ENCODE data around the gene BAIAP2L2.

The BAIAP2L2 gene

DNA sequence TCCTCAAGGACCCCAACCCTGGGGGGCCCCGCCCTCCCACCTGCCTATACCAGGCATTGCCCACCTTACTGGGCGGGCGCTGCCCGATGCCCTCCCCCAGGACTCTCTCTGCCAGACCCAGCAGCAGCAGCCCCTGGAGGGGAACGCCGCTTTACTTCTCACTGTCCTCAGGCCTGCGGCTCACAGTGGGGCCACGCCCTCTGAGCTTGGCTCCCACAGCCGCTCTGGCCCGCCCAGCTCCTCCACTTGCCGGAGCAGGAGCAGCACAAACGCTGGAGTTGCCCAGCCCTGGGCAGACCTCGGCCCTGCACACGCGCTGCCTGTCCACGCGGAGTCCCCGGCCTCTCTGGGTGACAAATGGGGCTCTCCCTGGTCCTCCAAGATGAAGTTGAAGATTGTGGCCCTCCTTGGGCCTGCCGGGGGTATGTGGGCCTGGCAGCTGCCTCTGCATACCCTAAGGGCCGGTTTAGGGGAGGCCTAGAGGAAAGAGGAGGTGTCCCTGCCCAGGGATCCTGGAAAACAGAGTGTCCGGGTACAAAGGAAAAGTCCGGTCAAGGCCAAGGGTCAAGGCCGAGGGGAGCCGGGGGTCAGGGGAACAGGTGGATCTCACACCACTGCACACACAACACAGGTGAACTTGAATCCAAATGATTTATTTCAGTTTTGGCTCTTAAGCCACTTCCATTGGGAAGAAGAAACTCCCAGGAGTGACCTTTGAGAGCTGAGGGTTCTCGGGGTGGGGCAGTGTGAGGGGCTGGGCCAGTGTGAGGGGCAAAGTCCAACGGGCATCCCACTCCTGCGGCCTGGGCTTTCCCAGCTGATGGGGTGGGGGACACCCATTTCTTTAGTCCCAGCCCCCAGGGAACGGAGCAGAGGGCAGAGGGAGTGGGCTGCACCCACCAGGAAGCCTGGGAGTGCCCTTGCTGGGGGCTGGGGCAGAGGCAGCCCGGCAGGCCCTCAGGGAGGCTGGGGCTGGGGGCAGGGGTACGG lies 674 bp upstream of the BAIAP2L2 start:
- in situ Hi-C loops (cut with HindIII; ENCODE audit: low pct_unique_long_range_greater_than_20kb, low sequenced_read_pairs), result no loop called here
- no peak for TF ChIP-seq JUND (IDR thresholded peaks at IDR 0.05; ENCODE audit: low read depth)

DNA sequence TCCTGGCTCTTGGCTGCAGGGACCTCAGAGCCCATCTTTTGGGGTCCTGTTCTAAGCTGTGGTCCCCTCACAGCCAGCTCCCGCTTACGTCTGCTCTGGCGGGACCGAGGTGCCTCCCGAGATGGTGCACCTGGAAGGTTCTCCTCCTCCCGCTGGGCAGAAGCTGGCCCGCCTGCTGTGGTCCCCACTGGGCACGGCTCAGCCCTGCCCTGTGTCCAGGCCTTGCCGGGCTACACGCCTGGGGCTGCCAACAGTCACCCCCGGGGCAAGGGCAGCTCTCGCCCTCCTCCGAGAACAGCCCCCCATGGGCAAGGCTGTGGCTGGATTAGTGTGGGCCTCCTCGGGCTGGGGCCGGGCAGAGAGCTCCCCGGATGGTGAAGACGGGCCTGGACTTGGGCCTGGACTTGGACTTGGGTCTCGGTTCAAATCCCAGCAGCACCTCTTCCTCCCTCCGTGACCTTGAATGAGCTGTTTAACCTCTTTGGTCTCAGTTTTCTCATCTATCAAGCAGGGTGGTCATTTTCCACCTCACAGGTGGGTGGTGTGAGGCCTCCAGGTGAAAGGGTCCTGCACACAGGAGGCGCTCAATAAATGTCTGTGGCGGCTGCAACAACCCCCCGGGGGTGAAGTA lies 998 bp downstream of the BAIAP2L2 start:
- in situ Hi-C loops (cut with HindIII; ENCODE audit: low pct_unique_long_range_greater_than_20kb, low sequenced_read_pairs), result no loop called here
- TF ChIP-seq JUND (IDR thresholded peaks at IDR 0.05; ENCODE audit: low read depth), result no peak
- DNase-seq (ENCODE audit: low read depth in 1 of 2, low spot score in 1 of 2), result no peak

More for the DNA sequence above, 674 bp upstream of the BAIAP2L2 start:
- DNase-seq (ENCODE audit: low read depth in 1 of 2, low spot score in 1 of 2), result no peak

DNA sequence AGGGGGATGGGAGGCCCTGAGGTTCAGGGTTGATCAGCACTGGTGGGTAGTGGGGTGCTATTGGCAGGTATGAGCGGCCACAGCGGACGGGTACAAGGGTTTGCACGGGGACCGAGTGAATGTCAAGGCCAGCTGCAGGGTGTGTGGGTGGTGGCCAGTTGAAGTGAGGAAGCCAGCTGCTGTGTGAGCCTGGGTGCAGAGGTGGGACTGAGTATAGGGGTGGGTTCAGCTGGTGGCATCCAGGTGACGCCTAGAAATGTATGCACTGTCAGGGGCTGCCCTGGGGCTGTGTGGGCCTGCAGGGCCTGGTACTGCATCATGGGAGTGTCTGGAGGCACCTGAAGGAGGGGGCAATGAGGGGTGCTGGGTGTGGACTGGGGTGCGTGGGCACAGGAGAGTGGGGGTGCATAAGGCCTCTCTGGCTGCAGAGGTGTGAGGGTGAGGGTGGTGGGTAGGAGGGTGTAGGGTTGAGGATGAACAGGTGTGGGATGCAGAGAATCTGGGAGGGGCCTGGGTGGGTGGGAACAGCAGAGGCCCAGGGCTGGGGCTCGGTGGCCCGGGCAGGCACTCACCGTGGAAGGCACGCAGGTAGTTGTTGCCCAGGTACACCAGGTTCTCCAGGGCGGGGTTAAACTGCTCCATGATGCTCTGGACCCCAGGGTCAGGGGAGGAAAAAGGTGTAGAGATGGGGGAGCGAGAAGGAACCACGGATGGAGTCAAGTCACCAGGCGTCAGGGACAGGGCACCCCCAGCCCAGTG lies 1.7 kb downstream of the BAIAP2L2 start:
- in situ Hi-C loops (cut with HindIII; ENCODE audit: low pct_unique_long_range_greater_than_20kb, low sequenced_read_pairs), result no loop called here
- no peak for TF ChIP-seq JUND (IDR thresholded peaks at IDR 0.05; ENCODE audit: low read depth)
- no peak for DNase-seq (ENCODE audit: low read depth in 1 of 2, low spot score in 1 of 2)

DNA sequence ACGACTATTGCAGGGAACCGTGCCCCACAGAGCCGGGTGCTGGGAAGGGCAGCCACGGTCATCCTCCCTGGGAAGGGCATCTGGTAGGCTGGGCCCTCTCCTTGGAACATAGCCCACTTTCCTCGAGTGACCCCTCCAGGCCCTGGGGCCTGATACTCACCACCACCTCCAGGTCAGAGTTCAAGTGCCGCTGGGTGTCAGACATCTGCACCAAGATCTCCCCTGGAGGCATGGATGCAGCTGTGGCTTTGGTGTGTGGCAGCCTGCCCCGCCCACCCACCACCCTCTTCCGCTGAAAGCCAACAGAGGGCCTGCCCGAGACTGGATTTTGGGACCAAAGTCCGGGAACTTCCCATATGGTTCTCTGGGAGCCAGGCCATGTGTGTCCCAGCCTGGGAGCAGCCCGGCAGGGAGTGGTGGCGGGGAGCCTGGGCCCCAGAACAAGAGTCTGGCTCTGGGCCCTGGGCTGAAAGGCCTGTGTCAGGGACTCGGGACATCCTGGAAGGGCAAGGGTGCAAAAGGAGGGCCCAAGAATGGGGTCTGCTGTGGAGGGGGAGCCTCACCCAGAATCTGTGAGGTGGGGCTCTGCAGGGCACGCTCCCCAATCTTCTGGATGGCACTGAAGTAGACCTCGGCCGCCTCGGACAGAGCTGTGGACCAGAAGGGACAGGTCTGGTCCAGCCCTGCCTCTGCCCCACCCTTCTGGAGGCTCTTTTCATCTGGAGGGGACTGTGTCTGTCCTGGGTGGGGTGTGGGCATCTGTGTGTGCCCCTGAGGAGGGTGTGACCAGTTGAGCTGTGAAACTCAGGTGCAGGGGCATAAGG lies 2.6 kb downstream of the BAIAP2L2 start:
- DNase-seq (ENCODE audit: low read depth in 1 of 2, low spot score in 1 of 2), result no peak
- in situ Hi-C loops (cut with HindIII; ENCODE audit: low pct_unique_long_range_greater_than_20kb, low sequenced_read_pairs), result no loop called here
- no peak for TF ChIP-seq JUND (IDR thresholded peaks at IDR 0.05; ENCODE audit: low read depth)

DNA sequence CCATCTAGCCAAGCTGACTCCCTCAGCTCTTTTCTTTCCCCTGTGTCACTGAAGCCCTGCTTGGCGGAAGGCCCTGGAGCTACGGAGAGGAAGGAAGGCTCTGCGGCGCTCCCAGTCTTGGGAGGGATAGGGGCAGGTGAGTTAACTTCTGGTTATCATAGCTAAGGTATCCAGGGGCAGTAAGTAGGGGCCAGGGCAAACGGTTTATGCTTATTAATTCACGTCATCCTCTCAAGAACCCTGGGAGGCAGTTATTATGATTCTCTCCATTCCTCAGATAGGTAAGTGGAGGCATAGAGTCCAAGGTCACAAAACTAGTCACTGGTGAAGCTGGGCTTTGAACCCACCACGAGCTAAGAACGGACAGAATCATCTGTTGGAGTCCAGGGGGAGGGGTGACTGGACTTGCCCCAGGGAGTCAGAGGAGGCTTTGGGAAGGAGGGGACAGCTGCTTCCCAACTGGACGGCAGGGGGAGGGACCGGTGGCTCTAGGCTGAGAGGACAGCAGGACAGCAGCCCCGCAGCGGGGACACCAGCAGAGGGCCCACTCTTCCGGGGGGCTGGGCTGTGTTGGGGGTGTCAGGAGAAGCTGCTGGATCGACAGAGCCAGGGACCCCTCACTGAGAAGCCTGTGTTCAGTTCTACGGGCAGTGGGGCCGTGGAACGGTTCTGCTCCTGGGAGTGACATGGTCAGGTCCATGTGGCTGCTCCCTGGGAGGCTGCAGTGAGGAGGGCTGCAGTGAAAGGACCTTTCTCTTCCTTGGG lies 3.5 kb downstream of the BAIAP2L2 start:
- no peak for TF ChIP-seq JUND (IDR thresholded peaks at IDR 0.05; ENCODE audit: low read depth)
- DNase-seq (ENCODE audit: low read depth in 1 of 2, low spot score in 1 of 2), result no peak
- in situ Hi-C loops (cut with HindIII; ENCODE audit: low pct_unique_long_range_greater_than_20kb, low sequenced_read_pairs), result no loop called here

DNA sequence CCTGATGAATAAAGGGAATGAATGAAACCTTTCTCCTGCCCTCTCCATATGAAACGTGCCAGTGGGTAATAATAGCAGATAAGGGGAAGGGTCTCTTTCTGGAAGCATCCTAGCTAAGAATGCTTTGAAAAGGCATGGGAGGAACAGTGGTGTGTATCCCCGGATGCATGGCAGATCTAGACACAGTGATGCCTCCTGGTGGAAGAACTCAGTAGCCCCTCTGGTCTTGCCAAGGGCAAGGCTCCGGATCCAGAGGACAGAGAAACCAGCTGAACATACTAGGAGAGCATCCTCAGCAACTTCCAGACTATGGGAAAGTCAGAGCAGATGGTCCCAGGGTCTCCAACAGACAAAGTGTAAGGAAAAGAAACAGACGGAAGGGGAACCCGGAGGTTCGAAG lies 6.4 kb downstream of the BAIAP2L2 start:
- in situ Hi-C loops (cut with HindIII; ENCODE audit: low pct_unique_long_range_greater_than_20kb, low sequenced_read_pairs), result no loop called here
- no peak for DNase-seq (ENCODE audit: low read depth in 1 of 2, low spot score in 1 of 2)
- TF ChIP-seq JUND (IDR thresholded peaks at IDR 0.05; ENCODE audit: low read depth), result no peak

DNA sequence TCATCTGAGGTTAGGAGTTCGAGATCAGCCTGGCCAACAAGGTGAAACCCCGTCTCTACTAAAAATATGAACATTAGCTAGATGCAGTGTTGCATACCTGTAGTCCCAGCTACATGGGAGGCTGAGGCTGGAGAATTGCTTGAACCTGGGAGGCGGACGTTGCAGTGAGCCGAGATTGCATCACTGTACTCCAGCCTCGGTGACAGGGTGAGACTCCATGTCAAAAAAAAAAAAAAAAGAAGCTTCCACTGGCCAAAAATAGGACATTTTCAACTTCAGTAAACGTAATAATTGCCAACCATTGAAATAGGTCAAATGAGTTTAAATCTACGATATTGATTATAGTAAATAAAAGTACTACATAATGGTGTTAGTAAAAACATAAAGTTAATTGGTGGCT lies 6.8 kb downstream of the BAIAP2L2 start:
- no peak for DNase-seq (ENCODE audit: low read depth in 1 of 2, low spot score in 1 of 2)
- no peak for TF ChIP-seq JUND (IDR thresholded peaks at IDR 0.05; ENCODE audit: low read depth)
- in situ Hi-C loops (cut with HindIII; ENCODE audit: low pct_unique_long_range_greater_than_20kb, low sequenced_read_pairs), result no loop called here

DNA sequence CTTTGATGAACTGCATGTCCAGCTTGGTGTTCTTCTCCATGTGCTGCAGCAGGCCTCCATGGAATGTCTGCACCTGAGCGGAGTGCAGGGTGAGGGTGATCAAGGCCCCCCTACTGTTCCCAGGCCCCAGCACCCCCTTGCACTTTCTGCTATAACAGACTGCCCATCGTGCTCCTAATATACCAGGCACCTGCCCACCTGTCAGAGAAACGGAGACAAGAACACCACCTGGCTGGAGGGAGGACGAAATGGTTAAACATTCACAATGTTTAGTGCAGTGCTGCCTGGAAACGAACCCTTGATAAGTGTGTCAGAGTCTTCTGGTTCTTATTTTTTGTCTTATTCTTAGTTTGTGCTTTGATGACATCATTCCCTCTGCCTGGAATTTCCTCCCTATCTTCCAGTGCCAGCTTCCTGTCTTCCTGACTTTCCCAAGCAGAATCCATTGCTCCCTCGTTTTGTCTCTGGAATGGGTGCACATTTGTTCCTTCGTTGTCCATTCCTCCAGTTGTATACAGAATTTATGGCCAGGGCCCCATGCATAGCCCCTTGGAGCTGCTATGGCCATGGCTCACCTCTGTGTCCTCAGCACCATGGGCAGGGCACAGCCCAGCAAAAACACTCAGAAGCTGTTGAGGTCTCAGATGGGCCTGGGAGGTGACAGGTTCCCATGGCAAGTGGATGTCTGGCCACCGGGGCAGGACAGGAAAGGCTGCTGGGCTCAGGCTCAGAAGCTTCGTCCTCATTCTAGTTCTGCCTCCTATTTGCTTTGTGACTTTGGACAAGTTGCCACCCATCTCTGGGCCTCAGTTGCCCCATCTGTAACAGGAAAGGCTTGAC lies 11.9 kb downstream of the BAIAP2L2 start:
- no peak for TF ChIP-seq JUND (IDR thresholded peaks at IDR 0.05; ENCODE audit: low read depth)
- in situ Hi-C loops (cut with HindIII; ENCODE audit: low pct_unique_long_range_greater_than_20kb, low sequenced_read_pairs), result no loop called here
- no peak for DNase-seq (ENCODE audit: low read depth in 1 of 2, low spot score in 1 of 2)

DNA sequence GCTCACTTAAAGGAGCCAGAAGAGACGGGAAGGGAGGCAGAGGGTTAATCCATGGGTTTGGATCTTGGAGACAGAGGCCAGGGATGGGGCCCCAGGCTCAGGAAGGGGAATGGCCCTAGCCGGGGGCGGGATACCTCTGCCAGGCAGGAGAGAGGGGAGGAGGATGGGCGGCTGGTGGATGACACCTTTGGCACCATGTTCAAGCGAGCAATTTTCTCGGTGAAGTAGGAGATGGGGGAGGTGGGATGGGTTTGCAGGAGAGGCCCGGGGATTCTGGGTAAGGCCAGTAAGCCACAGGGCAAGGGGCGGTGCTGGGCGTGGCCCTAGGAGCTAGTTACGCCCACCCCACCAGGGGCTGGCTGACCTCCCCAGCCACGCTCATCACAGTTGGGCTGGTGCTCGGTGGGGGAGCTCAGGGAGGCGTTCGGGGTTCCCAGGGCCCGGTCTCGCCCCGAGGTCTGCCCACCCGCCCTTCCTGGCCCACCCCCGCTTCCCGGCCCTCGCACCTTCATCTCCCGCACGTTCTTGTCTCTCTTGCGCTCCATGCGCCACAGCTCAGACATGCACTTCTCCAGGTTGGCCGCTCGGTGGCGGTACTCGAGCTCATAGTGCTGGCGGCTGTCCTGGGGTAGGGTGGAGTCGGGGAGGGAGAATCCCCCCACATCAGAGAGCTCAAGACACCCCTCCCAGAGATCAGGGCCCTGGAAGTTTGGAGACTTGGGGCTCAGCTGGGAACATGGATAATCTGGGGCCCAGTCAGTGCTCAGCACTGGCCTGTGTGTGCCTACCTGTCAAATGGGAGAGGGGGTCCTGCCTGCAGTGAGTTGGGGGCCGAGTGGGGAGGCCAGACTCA lies 12.7 kb downstream of the BAIAP2L2 start:
- DNase-seq (ENCODE audit: low read depth in 1 of 2, low spot score in 1 of 2), result no peak
- in situ Hi-C loops (cut with HindIII; ENCODE audit: low pct_unique_long_range_greater_than_20kb, low sequenced_read_pairs), result no loop called here
- no peak for TF ChIP-seq JUND (IDR thresholded peaks at IDR 0.05; ENCODE audit: low read depth)

DNA sequence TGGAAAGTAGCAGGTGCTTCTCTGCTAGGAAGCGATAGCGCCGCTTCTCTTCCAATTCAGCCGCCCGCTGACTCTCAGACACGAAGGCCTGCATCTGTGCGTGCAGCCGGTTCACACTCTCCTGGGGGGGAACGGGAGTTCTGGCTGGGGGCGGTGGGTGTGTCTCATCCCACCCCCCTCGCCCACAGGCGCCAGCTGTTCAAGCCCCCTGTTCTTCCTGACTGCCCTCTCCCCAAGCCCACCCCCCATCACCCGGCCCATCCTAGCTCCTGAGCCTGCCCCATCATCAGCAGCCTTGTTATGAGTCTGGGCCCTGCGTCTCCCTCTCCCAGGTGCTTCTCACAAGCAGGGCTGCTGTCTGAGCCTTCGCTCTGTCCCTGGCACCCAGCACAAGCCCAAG lies 13.4 kb downstream of the BAIAP2L2 start:
- no peak for TF ChIP-seq JUND (IDR thresholded peaks at IDR 0.05; ENCODE audit: low read depth)
- no peak for DNase-seq (ENCODE audit: low read depth in 1 of 2, low spot score in 1 of 2)
- in situ Hi-C loops (cut with HindIII; ENCODE audit: low pct_unique_long_range_greater_than_20kb, low sequenced_read_pairs), result no loop called here

Measured in T47D (cell line).